Activated CD8-positive, alpha-beta T cell treated with anti-CD3 and anti-CD28 coated beads for 36 hours (primary cell): Measurements from ENCODE around the gene CTTNBP2. TPM values are rescaled to one million over a fixed set of nuclear protein-coding genes. Genes with fewer than 3 reads are reported as not detected.

Experiments used
- ATAC-seq: fragments of 200-7000 bp; cut with Tn5 transposase; one replicate; pipeline ENCODE4 v1.10.0; 2021; ENCODE audit warnings: mild to moderate bottlenecking, moderate library complexity
- CTCF ChIA-PET: fragments of 350-600 bp; sonication (Branson Sonifier 250); formaldehyde crosslinking; loops from one replicate; lab custom pipeline; 2021; ENCODE audit warnings: antibody characterized with exemption; lab: Charles Lee
- POLR2A ChIA-PET: fragments of 350-600 bp; sonication (Branson Sonifier 250); formaldehyde crosslinking; loops from one replicate; lab custom pipeline; 2021; ENCODE audit warnings: antibody characterized with exemption; lab: Charles Lee
- DNase-seq: peaks from one replicate; pipeline ENCODE4 v3.0.0-alpha.2; 2020
- H3K27ac Mint-ChIP-seq: one replicate; pipeline ENCODE4 v1.8.0; 2021; ENCODE audit warnings: mild to moderate bottlenecking, mixed read lengths
- H3K27me3 Mint-ChIP-seq: one replicate; pipeline ENCODE4 v1.8.0; 2021; ENCODE audit warnings: mixed read lengths
- H3K36me3 Mint-ChIP-seq: one replicate; pipeline ENCODE4 v1.8.0; 2021; ENCODE audit warnings: low read depth, mixed read lengths
- H3K4me1 Mint-ChIP-seq: one replicate; pipeline ENCODE4 v1.8.0; 2021; ENCODE audit warnings: low read depth, mixed read lengths
- H3K4me3 Mint-ChIP-seq: one replicate; pipeline ENCODE4 v1.8.0; 2021; ENCODE audit warnings: mild to moderate bottlenecking, moderate library complexity, mixed read lengths
- H3K9me3 Mint-ChIP-seq: one replicate; pipeline ENCODE4 v1.8.0; 2021; ENCODE audit warnings: mixed read lengths
- intact Hi-C: fragments of 100-400 bp; cut with micrococcal nuclease; formaldehyde crosslinking; loops from one replicate; pipeline ENCODE4 v1.10.0; 2022
- total RNA-seq, 2 experiments: library from RNA; stranded (reverse); gene quantifications; one replicate each; pipeline ENCODE4 v1.2.3, GENCODE V29; 2021
- TF ChIP-seq, protein P1 (sequence below): fragments of 200-600 bp; IDR thresholded peaks from one replicate; pipeline ENCODE4 v1.8.0; 2022; ENCODE audit warnings: antibody characterized with exemption, mild to moderate bottlenecking

Gene CTTNBP2
- total RNA-seq, 2 experiments from 2014 or later = not detected

DNA sequence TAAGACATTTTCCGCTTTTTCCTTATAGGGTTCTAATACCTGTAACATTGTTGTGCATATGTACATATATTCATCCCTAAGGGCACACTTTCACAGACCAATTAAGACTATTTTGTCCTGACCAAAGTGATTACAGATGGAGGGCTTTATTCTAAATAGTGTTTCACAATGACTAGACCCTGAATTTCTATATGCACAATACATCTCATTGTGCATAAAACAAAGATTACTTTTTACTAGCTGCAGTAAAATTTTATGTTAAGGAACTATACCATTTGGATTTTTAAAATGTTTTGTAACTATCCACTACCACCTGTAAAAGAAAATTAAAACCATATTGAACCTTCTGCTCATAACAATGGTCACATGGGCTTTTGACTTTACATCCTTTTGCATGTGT lies 87.8 kb downstream of the CTTNBP2 start:
- Mint-ChIP-seq H3K27ac (no peak overlapping the region), H3K4me1 (no peaks in the 10 kb centered on the region), H3K4me3 (no peak overlapping the region), H3K9me3 (no peaks in the 10 kb centered on the region), H3K36me3 (no peaks in the 10 kb centered on the region), H3K27me3 (peaks cover 5% of the 10 kb centered on the region)
- ChIA-PET CTCF (no interaction called here), POLR2A (no interaction called here)
- TF ChIP-seq, protein P1, sequence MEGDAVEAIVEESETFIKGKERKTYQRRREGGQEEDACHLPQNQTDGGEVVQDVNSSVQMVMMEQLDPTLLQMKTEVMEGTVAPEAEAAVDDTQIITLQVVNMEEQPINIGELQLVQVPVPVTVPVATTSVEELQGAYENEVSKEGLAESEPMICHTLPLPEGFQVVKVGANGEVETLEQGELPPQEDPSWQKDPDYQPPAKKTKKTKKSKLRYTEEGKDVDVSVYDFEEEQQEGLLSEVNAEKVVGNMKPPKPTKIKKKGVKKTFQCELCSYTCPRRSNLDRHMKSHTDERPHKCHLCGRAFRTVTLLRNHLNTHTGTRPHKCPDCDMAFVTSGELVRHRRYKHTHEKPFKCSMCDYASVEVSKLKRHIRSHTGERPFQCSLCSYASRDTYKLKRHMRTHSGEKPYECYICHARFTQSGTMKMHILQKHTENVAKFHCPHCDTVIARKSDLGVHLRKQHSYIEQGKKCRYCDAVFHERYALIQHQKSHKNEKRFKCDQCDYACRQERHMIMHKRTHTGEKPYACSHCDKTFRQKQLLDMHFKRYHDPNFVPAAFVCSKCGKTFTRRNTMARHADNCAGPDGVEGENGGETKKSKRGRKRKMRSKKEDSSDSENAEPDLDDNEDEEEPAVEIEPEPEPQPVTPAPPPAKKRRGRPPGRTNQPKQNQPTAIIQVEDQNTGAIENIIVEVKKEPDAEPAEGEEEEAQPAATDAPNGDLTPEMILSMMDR = no peak
- no peak for ATAC-seq
- intact Hi-C loops = no loop called here
- no peak for DNase-seq

- TF ChIP-seq, protein P1 = no peak
- intact Hi-C loops = no loop called here
- Mint-ChIP-seq H3K27me3 (peaks cover 5% of the 10 kb centered on the region), H3K27ac (no peak overlapping the region), H3K36me3 (no peaks in the 10 kb centered on the region), H3K4me1 (no peaks in the 10 kb centered on the region), H3K4me3 (no peak overlapping the region), H3K9me3 (no peaks in the 10 kb centered on the region)
- CTCF ChIA-PET = no interaction called here
- ATAC-seq = no peak
- POLR2A ChIA-PET = no interaction called here
- DNase-seq = no peak
These were observed 88.9 kb downstream of the CTTNBP2 start for GRCh38 chr7:117784315-117784714.

DNA sequence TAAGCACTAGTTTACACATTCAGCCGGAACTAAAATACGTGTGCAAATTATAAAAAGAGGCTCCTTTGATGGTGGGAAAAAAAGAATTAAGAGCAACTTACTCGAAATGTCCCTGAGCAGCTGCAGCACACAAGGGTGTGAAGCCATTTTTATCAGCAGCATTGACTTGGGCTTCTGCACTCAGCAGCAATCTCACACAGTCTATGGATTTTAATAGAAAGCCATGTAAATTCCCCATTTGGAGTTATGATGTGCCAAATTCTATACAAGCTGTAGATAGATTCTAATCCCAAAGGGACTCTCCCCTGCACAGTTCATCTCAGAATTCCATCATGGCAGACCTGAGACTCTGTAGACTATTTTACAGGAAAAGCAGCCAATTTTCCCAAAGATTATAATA lies 90.5 kb downstream of the CTTNBP2 start:
- Mint-ChIP-seq H3K27me3 (peaks cover 5% of the 10 kb centered on the region), H3K36me3 (no peaks in the 10 kb centered on the region), H3K4me1 (no peaks in the 10 kb centered on the region), H3K27ac (no peak overlapping the region), H3K9me3 (no peaks in the 10 kb centered on the region), H3K4me3 (no peak overlapping the region)
- TF ChIP-seq, protein P1 = no peak
- ChIA-PET POLR2A (no interaction called here), CTCF (no interaction called here)
- intact Hi-C loops = no loop called here
- ATAC-seq (no peak), DNase-seq (no peak)

- no peak for ATAC-seq
- Mint-ChIP-seq H3K27ac (no peak overlapping the region), H3K4me1 (no peaks in the 10 kb centered on the region), H3K27me3 (peaks cover 5% of the 10 kb centered on the region), H3K9me3 (no peaks in the 10 kb centered on the region), H3K4me3 (no peak overlapping the region), H3K36me3 (no peaks in the 10 kb centered on the region)
- ChIA-PET CTCF (no interaction called here), POLR2A (no interaction called here)
- TF ChIP-seq, protein P1 = no peak
- intact Hi-C loops = no loop called here
- no peak for DNase-seq
These were observed 91.5 kb downstream of the CTTNBP2 start for GRCh38 chr7:117781707-117782106.

- no peak overlapping the region for H3K4me3 Mint-ChIP-seq
- intact Hi-C loops = no loop called here
- H3K4me1 Mint-ChIP-seq = no peaks in the 10 kb centered on the region
- peaks cover 5% of the 10 kb centered on the region for H3K27me3 Mint-ChIP-seq
- TF ChIP-seq, protein P1 = no peak
- DNase-seq = no peak
- no peaks in the 10 kb centered on the region for H3K9me3 Mint-ChIP-seq
- ChIA-PET CTCF (no interaction called here), POLR2A (no interaction called here)
- no peaks in the 10 kb centered on the region for H3K36me3 Mint-ChIP-seq
- no peak for ATAC-seq
- no peak overlapping the region for H3K27ac Mint-ChIP-seq
These were observed 92.4 kb downstream of the CTTNBP2 start for GRCh38 chr7:117780832-117781231.
